K562 (cell line): ENCODE measurements around the gene ZBTB14. TPM values are rescaled to one million over a fixed set of nuclear protein-coding genes. Genes with fewer than 3 reads are reported as not detected.

ENCODE experiments used
- CBX3 ChIP-seq, 2 experiments: IDR thresholded peaks; 1 replicate in 1 of 2; 2 replicates in 1 of 2; pipeline ENCODE4 v1.6.1; 2012; ENCODE audit warnings: inconsistent platforms in 2 of 2, low read length in 2 of 2, borderline replicate concordance in 1 of 2, control low read depth in 1 of 2
- COPS2 ChIP-seq: fragments of 450-650 bp; conservative IDR thresholded peaks from 2 replicates; pipeline ENCODE4 v1.6.1; 2016; ENCODE audit warnings: mild to moderate bottlenecking, moderate library complexity
- DIDO1 ChIP-seq: fragments of 450-650 bp; IDR thresholded peaks from 2 replicates; pipeline ENCODE4 v1.6.1; 2016; ENCODE audit warnings: low read depth, missing biosample characterization, missing genetic modification characterization
- EP400 ChIP-seq: fragments of 450-650 bp; IDR thresholded peaks from 2 replicates; pipeline ENCODE4 v1.6.1; 2017; ENCODE audit warnings: antibody characterized with exemption, mild to moderate bottlenecking, moderate library complexity
- GATAD2A ChIP-seq: fragments of 450-650 bp; IDR thresholded peaks from 2 replicates; pipeline ENCODE4 v1.6.1; 2017
- MYC ChIP-seq, 2 experiments: fragments of 250-450 bp in 1 of 2; sonication (Bioruptor Pico) in 1 of 2; IDR thresholded peaks; 2 replicates each; pipeline versions ENCODE4 v1.5.1 to v1.6.1; 2012 to 2021; ENCODE audit warnings: low read depth in 2 of 2, borderline replicate concordance in 1 of 2, improper control_type of control experiment in 1 of 2, low read length in 1 of 2, mild to moderate bottlenecking in 1 of 2, moderate library complexity in 1 of 2
- RB1 ChIP-seq: fragments of 450-650 bp; IDR thresholded peaks from 2 replicates; pipeline ENCODE4 v1.6.1; 2017; ENCODE audit warnings: low read depth, mild to moderate bottlenecking
- RBBP5 ChIP-seq: fragments of 200-600 bp; sonication (generic); IDR thresholded peaks from 2 replicates; pipeline ENCODE4 v1.6.1; 2012; ENCODE audit warnings: borderline replicate concordance, mild to moderate bottlenecking, low read length, control low read depth, inconsistent platforms; ENCODE audit not compliant: insufficient read depth, poor library complexity, severe bottlenecking
- RBFOX2 ChIP-seq: fragments of 200-400 bp; formaldehyde crosslinking; IDR thresholded peaks from 2 replicates; pipeline ENCODE4 v1.6.1; 2017; ENCODE audit warnings: low read depth, mild to moderate bottlenecking, low read length, moderate library complexity
- SETDB1 ChIP-seq: IDR thresholded peaks from one replicate; pipeline ENCODE4 v1.6.1; 2012; ENCODE audit warnings: low read length, control low read depth, inconsistent platforms
- TAF7 ChIP-seq: fragments of 450-650 bp; IDR thresholded peaks from 2 replicates; pipeline ENCODE4 v1.6.1; 2016; ENCODE audit warnings: missing genetic modification characterization, missing compliant biosample characterization
- ZFX ChIP-seq: sonication (generic); formaldehyde crosslinking; IDR thresholded peaks from 2 replicates; pipeline ENCODE4 v1.8.0; 2022; ENCODE audit warnings: mild to moderate bottlenecking, missing genetic modification reagents, moderate library complexity
- ZNF764 ChIP-seq: fragments of 250-450 bp; sonication (Bioruptor Pico); IDR thresholded peaks from 2 replicates; pipeline ENCODE4 v1.4.0; 2020; ENCODE audit warnings: low read depth, mild to moderate bottlenecking, moderate library complexity
- polyA plus RNA-seq, 8 experiments: library from polyadenylated mRNA; depleted of rRNA in 4 of 8; stranded (reverse) in 5 of 8; unstranded in 3 of 8; fragments of >200 nt; fragmentation: Nextera tagmentation in 2 of 8; fragmentation: Illumina TruSeq in 1 of 8; extraction: Ambion mirVana in 2 of 8; extraction: Trizol in 1 of 8; gene quantifications; 2 replicates each; pipeline versions ENCODE4 v1.2.1 to v1.2.3, GENCODE V29; 2011 to 2014; ENCODE audit warnings: inconsistent platforms in 1 of 8, missing spikeins in 1 of 8
- total RNA-seq, 7 experiments: library from RNA; depleted of rRNA in 6 of 7; stranded (reverse); fragments of >200 nt in 6 of 7; fragmentation: Illumina TruSeq in 2 of 7; extraction: Trizol in 2 of 7; gene quantifications; 2 replicates each; pipeline versions ENCODE4 v1.2.1 to v1.2.3, GENCODE V29; 2011 to 2021; ENCODE audit warnings: low replicate concordance in 1 of 7
- TF ChIP-seq, protein P1 (sequence below): fragments of 450-650 bp; IDR thresholded peaks from 2 replicates; pipeline ENCODE4 v1.6.1; 2016; ENCODE audit warnings: mild to moderate bottlenecking, moderate library complexity
- TF ChIP-seq, protein P2 (sequence below): fragments of 250-450 bp; sonication (Bioruptor Pico); IDR thresholded peaks from 2 replicates; pipeline ENCODE4 v1.4.0; 2020

ZBTB14 gene
- total and polyA plus RNA-seq, 9 of the 15 experiments (the other 6 are each of a cell fraction or from before 2014, with no cell fraction given): 2.8 to 12.6 (median 9.0) TPM

DNA sequence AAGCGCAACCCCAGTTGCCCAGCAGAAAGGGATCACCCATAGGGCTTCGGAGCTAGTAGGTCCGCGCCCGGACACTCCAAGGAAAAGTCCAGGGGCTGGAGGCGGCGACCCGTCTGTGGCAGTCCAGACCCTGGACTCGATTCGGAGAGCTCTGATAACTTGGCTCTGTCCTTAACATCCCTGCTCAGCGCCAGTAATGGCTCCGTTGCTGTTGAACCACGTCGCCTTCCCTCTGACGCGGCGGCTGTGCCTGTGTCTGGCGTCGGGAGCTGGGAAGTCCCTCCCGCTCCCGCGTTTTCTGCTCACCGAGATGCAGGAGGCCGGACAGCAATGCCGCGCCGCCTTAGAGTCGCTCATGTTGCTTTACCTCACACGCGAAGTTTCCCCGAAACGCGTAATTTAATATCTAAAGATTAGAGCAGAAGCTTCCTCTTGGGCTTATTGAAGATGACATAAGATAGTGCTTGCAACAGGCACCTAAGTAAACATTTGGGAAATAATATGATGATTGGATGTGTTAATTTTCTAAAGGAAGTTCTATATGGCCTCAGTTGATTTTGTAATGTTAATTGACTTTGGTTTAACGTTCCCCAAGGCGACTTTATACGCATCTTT, 1.3 kb upstream of the ZBTB14 start (continued):
- TF ChIP-seq RBBP5: peak; percentile 45
- peak; percentile 75 for TF ChIP-seq RBFOX2
- 0 out of 2 replicates have a peak, but pooled peaks have one; percentile 9 for TF ChIP-seq ZNF764 (CRISPR knock-in tag)
- TF ChIP-seq GATAD2A: 0 out of 2 replicates have a peak, but pooled peaks have one; percentile 8
- TF ChIP-seq EP400: peak; percentile 61
- peak; percentile 85; the same call in 1 of the 2 replicates for TF ChIP-seq RB1
- 0 out of 2 replicates have a peak, but pooled peaks have one; percentile 38 for TF ChIP-seq DIDO1
- peak; percentile 25; the same call in 1 of the 2 replicates for TF ChIP-seq TAF7
- TF ChIP-seq COPS2: no peak
- TF ChIP-seq, protein P1, sequence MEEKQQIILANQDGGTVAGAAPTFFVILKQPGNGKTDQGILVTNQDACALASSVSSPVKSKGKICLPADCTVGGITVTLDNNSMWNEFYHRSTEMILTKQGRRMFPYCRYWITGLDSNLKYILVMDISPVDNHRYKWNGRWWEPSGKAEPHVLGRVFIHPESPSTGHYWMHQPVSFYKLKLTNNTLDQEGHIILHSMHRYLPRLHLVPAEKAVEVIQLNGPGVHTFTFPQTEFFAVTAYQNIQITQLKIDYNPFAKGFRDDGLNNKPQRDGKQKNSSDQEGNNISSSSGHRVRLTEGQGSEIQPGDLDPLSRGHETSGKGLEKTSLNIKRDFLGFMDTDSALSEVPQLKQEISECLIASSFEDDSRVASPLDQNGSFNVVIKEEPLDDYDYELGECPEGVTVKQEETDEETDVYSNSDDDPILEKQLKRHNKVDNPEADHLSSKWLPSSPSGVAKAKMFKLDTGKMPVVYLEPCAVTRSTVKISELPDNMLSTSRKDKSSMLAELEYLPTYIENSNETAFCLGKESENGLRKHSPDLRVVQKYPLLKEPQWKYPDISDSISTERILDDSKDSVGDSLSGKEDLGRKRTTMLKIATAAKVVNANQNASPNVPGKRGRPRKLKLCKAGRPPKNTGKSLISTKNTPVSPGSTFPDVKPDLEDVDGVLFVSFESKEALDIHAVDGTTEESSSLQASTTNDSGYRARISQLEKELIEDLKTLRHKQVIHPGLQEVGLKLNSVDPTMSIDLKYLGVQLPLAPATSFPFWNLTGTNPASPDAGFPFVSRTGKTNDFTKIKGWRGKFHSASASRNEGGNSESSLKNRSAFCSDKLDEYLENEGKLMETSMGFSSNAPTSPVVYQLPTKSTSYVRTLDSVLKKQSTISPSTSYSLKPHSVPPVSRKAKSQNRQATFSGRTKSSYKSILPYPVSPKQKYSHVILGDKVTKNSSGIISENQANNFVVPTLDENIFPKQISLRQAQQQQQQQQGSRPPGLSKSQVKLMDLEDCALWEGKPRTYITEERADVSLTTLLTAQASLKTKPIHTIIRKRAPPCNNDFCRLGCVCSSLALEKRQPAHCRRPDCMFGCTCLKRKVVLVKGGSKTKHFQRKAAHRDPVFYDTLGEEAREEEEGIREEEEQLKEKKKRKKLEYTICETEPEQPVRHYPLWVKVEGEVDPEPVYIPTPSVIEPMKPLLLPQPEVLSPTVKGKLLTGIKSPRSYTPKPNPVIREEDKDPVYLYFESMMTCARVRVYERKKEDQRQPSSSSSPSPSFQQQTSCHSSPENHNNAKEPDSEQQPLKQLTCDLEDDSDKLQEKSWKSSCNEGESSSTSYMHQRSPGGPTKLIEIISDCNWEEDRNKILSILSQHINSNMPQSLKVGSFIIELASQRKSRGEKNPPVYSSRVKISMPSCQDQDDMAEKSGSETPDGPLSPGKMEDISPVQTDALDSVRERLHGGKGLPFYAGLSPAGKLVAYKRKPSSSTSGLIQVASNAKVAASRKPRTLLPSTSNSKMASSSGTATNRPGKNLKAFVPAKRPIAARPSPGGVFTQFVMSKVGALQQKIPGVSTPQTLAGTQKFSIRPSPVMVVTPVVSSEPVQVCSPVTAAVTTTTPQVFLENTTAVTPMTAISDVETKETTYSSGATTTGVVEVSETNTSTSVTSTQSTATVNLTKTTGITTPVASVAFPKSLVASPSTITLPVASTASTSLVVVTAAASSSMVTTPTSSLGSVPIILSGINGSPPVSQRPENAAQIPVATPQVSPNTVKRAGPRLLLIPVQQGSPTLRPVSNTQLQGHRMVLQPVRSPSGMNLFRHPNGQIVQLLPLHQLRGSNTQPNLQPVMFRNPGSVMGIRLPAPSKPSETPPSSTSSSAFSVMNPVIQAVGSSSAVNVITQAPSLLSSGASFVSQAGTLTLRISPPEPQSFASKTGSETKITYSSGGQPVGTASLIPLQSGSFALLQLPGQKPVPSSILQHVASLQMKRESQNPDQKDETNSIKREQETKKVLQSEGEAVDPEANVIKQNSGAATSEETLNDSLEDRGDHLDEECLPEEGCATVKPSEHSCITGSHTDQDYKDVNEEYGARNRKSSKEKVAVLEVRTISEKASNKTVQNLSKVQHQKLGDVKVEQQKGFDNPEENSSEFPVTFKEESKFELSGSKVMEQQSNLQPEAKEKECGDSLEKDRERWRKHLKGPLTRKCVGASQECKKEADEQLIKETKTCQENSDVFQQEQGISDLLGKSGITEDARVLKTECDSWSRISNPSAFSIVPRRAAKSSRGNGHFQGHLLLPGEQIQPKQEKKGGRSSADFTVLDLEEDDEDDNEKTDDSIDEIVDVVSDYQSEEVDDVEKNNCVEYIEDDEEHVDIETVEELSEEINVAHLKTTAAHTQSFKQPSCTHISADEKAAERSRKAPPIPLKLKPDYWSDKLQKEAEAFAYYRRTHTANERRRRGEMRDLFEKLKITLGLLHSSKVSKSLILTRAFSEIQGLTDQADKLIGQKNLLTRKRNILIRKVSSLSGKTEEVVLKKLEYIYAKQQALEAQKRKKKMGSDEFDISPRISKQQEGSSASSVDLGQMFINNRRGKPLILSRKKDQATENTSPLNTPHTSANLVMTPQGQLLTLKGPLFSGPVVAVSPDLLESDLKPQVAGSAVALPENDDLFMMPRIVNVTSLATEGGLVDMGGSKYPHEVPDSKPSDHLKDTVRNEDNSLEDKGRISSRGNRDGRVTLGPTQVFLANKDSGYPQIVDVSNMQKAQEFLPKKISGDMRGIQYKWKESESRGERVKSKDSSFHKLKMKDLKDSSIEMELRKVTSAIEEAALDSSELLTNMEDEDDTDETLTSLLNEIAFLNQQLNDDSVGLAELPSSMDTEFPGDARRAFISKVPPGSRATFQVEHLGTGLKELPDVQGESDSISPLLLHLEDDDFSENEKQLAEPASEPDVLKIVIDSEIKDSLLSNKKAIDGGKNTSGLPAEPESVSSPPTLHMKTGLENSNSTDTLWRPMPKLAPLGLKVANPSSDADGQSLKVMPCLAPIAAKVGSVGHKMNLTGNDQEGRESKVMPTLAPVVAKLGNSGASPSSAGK: peak; percentile 97
- TF ChIP-seq ZFX (CRISPR knock-in tag): peak; percentile 34; the same call in 1 of the 2 replicates
- peak in 1 of 2 experiments; percentile 82; a peak in 1 of 3 replicates for TF ChIP-seq CBX3 (IDR thresholded peaks at IDR 0.05; ENCODE audit: borderline replicate concordance in 1 of 2, low read length in 2 of 2)
- peak; percentile 55; the same call in 1 of the 2 replicates for TF ChIP-seq MYC (IDR thresholded peaks at IDR 0.05; ENCODE audit: low read depth, low read length)
- 0 out of 2 replicates have a peak, but pooled peaks have one; percentile 54 for TF ChIP-seq MYC (CRISPR knock-in tag; IDR thresholded peaks at IDR 0.05; ENCODE audit: borderline replicate concordance, low read depth)
- no peak for TF ChIP-seq SETDB1
- TF ChIP-seq, protein P2, sequence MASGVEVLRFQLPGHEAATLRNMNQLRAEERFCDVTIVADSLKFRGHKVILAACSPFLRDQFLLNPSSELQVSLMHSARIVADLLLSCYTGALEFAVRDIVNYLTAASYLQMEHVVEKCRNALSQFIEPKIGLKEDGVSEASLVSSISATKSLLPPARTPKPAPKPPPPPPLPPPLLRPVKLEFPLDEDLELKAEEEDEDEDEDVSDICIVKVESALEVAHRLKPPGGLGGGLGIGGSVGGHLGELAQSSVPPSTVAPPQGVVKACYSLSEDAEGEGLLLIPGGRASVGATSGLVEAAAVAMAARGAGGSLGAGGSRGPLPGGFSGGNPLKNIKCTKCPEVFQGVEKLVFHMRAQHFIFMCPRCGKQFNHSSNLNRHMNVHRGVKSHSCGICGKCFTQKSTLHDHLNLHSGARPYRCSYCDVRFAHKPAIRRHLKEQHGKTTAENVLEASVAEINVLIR (CRISPR knock-in tag): peak; percentile 85
